Stimulated activated CD4-positive, alpha-beta T cell treated with anti-CD3 and anti-CD28 coated beads, Interleukin-2, amount 100 ng/mL, for 48 hours (primary cell): ENCODE data around the gene KLC3.
"Not testable (repeated sequence)": the region's sequence is repeated elsewhere in the genome, so short reads cannot be mapped to it uniquely, and the experiment has no call there.

ENCODE experiments used
- DNase-seq, 2 donors: peaks; one replicate each; pipeline ENCODE4 v3.0.0-alpha.2; 2020

The KLC3 gene

DNA sequence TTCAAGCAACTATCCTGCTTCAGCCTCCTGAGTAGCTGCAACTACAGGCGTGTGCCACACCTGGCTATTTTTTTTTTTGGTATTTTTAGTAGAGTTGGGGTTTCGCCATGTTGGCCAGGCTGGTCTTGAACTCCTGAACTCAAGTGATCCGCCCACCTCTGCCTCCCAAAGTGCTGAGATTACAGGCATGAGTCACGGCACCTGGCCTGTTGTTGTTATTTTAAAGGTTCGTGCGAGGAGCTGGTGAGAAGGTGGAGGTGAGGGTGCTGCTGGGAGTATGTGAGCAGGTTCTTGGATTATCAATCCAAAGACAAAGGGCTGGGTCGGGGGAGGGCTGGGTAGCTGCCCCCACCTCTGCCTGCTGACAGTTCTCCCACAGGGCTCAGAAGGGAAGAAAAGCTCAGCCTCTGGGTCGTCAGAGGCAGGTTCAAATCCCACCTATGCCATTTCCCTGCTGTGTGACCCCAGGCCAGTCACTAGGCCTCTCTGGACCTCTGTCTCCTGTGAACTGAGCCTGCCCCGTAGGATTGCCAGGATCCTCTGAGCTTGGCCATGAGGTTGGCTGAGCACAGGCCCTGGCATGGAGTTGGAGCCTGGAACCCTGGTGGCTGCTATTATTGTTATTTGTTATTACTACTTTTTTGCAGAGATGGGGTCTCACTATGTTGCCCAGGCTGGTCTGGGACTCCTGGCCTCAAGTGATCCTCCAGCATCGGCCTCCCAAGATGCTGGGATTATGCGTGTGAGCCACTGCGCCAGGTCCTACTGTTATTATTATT lies 19.4 kb upstream of the KLC3 start:
- DNase-seq = no peak

DNA sequence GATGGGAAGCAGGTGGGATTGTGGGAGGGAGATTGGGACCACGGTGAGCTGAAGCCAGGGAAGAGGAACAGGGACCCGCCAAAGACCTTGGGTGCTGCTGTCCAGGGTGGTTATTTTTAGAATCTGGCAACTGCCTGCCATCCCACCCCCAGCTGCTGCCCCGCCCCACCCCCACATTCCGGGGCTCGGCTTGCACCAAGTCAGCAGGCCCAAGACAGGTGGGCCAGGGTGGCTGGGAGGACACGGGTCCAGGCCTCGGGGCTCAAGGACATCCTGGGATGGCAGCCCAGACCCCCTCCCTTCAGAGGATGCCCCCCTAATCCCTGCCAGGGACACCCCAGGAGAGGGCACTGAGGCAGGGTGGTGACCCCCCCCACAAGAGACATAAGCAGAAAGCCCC lies 18.7 kb upstream of the KLC3 start:
- DNase-seq = no peak

DNA sequence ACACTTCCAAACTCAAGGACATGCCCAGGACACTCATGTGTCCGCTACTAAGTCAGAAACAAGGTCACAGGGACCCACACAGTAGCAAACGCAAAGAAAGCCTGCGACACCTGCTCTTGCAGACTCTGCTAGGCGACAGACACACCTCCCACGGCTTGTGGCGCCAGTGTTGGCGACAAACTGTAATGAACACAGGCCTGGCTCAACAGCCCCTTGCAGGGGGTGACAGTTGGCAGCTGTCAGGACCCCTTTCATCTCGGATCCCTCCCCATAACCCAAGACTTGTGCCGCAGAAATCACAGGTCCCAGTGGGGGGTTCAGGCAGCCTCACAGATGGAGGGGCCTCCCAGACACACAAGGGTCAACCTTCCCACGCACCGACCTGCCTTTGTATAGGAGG lies 18.2 kb upstream of the KLC3 start:
- no peak for DNase-seq

DNA sequence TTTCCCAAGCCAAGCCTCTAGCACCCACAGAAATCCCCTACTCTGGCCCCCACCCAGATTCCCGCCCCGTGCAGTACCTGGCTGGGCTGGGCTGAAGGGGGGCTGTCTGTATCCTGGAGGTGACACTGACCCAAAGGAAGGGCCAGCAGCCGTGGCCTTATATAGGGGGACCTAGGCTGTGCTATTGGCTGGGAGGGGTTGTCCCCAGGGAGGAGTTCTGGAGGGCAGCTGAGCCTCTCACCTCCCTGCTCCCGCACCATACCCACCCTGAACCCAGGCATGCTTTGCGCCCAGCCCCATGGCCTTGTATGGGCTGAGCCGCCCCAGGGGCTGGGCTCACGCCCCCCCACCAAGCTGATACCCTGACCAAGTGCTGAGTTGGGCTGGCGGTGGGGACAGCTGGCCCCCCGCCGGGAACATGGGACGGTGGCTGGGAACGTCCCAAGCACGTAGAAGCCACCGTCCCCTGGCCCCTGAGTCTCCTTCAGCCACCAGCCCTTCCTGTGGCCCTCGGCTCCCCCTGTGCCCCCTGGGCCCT lies 17.7 kb upstream of the KLC3 start, which contains the start of gene CKM:
Gene CKM (minus strand): TSS at position 132 of the 538 bp plus-strand sequence. CDS start 3,162 bp downstream, outside the sequence.
- DNase-seq = no peak

DNA sequence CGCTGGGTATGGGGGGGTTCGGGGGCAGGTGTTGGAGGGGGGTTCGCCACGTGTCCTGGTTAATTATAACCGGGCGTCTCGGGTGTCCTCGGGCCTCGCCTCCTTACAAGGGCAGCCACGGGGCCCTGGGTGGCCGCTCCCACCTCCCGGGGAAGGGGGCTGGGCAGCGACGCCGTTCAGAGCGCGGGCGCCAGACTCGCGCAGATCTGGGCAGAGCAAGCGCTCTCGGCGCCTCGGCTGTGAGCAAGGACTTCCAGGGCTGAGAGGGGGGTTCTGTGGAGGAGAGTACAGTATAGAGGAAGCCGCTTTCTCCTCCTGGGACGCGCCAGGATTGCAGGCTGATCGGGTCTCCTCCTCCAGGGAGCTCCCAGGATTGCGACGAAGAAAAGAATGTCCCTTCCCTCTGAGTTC lies 16.9 kb upstream of the KLC3 start:
- DNase-seq = no peak

DNA sequence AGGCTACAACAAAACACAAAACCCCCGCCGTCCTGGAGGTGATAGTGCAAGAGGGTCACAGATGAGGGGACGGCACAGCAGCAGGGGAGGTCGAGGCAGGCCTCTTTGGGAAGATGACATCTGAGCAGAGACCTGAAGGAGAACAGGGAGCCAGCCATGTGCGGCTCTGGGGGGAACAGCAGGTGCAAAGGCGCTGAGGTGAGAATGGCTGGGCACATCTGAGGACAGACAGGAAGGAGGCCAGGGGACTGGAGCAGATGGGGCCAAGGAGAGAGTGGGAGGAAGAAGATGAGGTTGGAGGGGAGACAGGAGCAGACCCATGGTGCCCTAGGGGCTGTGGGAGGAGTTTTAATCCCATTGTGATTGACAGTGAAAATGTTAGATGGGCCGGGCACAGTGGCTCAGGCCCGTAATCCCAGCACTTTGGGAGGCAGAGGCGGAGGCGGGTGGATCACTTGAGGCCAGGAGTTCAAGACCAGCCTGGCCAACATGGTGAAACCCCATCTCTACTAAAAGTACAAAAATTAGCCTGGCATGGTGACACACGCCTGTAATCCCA lies 16.1 kb upstream of the KLC3 start:
- no peak for DNase-seq

DNA sequence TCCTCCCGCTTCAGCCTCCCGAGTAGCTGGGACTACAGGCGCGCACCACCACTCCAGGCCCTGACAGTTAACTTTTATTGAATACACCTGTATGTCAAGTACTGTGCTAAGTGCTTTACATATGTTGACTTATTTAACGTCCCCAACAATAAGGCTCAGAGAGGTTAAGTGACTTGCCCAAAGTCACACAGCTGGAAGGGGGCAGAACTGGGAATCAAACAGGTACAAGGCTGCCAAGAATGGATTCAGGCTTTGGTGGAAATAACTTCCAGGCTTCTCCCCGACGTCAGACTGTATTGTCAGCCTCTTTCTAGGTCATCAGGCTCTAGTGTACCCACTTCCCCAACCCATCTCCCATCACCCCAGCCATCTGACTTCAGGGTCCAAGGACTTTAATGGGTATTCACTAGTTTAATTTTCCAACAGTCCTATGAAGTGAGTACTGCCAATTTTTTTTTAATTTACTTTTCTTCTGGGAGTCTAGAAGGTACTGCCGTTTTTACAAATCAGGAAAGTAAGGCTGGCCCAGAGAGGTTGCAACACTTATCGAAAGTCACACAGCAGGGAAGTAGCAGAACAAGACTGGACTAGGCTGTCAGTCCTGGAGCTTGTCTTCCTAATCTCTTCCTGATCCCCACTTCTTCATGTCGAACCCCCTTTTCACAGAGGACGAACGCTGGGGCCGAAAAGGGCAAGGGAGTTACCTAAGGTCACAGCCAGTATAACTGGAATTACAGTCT lies 13.0 kb upstream of the KLC3 start:
- no peak for DNase-seq

DNA sequence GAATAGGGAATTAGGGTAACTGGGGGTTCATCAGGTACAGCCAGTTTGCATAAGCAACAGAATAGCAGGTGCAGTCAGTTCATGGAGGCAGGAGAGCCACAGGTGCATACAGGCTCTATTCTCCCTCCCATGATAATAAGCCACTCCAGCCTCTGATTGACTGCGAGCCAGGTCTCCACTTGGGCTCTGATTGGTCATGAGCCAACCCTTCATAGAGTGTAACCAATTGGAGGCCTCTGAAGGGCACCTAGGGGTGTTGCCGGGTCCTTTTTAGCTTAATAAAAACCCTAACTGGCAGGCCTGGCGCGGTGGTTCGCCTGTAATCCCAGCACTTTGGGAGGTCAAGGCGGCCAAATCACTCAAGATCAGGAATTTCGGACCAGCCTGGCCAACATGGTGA lies 9.1 kb upstream of the KLC3 start:
- no peak for DNase-seq

DNA sequence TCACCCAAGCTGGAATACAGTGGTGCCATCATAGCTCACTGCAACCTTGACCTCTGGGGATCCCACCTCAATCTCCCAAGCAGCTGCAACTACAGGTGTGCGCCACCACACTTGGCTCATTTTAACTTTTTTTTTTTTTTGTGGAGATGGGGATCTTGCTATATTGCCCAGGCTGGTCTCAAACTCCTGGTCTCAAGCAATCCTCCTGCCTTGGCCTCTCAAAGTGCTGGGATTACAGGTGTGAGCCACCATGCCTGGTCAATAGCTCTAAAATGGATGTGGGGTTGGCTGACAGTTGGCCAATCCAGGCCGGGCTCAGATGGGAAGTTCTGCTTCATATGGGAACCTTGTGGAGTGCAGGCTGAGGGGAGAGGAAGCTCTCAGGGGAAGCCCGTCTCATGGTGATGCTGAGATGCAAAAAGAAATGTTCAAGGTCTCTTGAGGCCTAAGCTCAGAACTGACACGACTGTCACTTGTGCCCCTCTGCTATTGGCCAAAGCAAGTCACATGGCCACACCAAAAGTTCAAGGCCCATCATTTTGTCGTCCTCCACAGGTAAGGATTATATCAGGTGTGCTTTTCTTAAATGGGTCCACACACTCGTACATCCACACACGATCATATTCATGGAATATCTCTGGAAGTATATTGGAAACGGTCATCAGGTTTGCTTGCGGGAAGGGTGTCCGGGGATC lies 6.8 kb upstream of the KLC3 start:
- no peak for DNase-seq

DNA sequence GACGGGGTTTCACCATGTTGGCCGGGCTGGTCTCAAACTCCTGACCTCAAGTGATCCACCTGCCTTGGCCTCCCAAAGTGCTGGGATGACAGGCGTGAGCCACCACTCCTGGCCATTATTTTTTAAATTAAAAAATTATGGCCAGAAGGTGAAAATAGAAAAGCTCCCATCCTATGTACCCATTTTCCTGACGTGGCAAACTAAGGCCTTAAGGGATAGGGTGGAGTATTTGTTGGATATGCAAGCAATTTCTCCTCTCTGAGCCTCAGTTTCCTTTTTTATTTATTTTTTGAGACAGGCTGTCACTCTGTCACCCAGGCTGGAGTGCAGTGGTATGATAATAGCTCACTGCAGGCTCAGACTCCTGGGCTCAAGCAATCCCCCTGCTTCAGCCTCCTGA lies 5.7 kb upstream of the KLC3 start:
- DNase-seq = not testable (repeated sequence)

DNA sequence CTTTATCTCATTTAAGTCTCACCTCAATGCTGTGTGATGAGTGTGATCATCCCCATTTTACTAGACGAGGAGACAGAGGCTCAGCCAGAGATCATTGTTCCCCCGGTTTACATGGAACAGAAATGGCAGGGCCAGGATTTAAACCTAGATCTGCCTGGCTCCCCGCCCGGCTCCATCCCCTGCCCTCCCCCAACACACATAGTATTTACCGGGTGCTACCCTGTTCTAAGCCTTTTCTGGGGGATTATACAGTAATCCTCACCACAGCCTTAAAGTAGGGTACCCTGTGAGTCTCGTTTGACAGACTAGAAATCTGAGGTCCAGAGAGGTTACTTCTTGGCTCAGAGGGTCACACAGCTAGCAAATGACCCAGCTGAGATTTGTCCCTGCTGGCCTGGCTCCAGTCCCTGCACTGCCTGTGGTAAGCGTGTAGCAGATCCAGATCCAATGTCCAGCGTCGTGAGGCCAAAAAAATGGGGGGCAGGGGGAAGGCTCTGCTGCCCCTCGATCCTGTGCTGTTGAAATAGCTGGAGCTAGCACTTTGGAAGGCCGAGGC lies 3.8 kb upstream of the KLC3 start:
- DNase-seq = no peak

DNA sequence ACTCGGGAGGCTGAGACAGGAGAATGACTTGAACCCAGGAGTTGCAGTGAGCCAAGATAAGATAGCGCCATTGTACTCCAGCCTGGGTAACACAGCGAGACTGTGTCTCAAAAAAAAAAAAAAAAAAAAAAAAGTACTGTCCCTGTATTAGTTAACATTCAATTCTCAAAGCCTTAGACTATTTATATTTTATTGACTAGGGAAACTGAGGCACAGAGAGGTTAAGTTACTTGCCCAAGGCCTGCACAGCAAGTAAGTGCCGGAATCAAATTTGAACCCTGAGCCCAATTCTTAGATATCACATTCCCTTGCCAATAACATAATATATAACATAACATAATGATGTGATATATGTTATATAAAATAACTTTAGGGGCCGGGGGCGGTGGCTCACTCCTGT lies 921 bp upstream of the KLC3 start:
- DNase-seq = no peak

DNA sequence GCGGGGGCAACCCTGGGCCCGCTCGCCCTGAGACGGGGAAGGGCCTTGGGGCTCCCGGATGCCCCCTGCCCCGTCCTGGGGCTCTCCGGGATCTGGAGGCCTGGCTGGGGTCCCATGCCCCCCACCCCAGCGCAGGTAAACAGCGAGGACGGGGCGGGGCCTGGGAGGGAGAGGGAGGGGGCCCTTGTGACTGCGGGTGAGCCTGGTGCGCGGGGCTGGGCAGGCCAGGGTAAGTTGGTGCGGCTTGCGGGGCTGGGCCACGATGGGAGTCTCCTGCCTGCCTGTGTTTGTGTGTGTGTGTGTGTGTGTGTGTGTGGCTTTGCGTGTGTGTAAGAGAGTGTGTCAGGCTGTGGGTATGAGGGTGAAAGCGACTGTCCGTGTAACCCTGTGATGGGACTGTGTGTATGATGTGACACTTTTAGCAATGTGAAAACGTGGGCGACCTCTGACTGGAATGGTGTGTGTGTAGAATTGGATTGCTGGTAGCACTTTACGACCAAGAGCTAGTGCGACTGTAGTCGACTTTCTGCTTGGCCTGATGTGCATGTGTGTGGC lies 426 bp downstream of the KLC3 start:
- no peak for DNase-seq

DNA sequence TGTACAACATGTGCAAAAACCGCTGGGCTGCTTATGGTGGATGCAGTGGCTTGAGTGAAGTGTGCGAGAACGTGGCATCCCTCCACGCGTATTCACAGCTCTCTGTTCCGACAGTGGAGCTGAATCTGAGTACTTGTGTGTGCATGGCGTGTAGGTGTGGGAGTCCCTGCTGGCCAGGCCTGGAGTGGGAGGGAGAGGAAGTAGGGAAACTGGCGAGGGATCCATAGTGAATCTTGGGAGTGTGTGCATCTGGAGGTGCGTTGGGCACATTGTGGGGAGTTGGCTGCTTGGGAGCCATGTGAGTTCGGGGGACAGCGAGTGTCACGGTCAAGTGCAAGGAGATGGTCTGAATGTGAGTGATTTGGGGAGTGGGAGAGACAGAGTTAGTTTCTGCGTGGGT lies 2.4 kb downstream of the KLC3 start:
- DNase-seq = no peak

DNA sequence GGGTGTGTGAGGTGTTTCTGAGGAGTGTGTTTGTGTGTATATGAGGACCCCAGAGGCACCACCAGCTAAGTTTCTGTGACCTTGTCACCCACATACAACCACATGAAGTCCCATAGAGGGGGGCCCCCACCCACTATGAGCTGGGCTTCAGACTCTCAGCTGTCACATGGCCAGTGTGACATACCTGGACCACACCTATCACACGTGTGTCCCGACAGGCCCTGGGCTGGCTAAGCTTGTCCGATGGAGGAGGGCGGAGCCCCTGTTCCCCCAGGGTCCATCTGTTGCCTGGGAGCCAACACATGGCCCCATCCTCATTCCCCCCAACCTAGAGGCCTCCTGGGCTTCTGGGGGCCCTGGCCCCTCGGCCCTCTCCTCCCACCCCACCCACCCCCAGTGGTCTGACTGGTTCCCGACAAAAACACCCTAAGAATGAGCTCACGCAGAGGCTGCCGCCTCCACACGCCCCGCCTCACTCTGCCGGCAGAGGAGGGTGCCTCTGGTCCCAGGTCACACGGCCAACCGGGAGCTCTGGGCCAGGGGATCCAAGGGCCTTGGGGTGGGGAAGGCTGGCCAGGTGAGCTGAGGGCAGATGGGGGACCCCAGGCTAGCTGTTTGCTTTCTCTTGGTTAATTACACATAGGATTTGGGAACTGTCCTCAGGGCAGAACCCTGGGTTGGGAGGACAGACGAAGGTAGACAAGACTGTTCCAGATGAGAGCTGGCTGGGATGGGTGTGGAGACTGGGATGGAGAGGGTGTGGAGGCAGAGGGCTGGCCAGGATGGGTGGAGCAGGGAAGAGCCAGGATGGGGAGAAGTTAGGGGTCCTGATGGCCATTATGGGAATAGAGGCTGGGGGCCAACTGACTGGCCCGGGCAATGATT lies 4.3 kb downstream of the KLC3 start:
- DNase-seq = no peak

DNA sequence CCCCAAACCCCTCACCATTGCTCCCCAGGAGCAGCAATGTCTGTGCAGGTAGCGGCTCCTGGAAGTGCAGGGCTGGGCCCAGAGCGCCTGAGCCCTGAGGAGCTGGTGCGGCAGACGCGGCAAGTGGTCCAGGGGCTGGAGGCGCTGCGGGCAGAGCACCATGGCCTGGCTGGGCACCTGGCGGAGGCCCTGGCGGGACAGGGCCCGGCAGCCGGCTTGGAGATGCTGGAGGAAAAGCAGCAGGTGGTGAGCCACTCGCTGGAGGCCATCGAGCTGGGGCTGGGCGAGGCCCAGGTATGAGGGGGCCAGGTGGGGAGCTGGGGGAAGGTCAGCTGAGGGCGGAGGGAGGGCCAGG lies 4.9 kb downstream of the KLC3 start:
- DNase-seq = no peak

DNA sequence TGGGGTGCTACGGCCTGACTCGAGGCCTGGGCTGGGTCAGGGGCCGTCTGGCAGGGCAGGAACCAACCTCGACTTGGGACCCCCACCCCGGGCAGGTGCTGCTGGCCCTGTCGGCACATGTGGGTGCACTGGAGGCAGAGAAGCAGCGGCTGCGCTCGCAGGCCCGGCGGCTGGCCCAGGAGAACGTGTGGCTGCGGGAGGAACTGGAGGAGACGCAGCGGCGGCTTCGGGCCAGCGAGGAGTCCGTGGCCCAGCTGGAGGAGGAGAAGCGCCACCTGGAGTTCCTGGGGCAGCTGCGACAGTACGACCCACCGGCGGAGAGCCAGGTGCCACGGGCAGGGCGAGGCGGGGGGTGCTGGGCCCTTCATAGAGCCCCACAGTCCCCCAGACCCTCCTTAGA lies 5.9 kb downstream of the KLC3 start:
- DNase-seq = no peak

DNA sequence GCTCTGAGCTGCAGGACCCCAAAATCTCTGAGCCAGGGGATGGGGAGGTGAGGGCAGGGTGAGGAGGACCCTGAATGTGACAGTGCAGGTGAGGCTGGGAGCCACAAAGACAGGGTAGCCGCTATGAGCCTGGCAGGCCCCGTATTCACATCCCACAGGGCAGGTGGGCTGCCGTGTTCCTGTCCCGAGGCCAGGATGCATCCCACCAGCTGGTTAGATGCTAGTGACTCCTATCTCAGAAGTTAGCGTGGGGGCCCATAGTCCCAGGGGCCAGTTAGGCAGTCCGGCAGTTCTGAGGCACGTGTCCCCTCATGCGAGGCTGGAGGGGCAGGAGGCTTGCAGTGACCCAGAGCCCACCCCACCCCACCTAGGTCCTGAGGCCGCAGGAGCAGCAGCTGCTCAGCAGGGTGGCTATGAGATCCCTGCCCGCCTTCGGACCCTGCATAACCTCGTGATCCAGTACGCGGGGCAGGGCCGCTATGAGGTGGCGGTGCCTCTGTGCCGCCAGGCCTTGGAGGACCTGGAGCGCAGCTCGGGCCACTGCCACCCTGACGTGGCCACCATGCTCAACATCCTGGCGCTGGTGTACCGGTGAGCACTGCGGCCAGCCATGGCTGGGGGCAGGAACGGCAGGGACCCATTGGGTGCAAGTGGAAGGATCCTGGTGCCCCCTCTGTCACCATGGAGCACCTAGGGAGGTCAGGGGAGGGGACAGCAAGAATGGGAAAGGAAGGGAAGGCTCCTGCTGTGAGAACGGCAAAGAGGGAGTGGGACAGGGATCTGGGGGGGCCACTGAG lies 7.2 kb downstream of the KLC3 start:
- DNase-seq = no peak

DNA sequence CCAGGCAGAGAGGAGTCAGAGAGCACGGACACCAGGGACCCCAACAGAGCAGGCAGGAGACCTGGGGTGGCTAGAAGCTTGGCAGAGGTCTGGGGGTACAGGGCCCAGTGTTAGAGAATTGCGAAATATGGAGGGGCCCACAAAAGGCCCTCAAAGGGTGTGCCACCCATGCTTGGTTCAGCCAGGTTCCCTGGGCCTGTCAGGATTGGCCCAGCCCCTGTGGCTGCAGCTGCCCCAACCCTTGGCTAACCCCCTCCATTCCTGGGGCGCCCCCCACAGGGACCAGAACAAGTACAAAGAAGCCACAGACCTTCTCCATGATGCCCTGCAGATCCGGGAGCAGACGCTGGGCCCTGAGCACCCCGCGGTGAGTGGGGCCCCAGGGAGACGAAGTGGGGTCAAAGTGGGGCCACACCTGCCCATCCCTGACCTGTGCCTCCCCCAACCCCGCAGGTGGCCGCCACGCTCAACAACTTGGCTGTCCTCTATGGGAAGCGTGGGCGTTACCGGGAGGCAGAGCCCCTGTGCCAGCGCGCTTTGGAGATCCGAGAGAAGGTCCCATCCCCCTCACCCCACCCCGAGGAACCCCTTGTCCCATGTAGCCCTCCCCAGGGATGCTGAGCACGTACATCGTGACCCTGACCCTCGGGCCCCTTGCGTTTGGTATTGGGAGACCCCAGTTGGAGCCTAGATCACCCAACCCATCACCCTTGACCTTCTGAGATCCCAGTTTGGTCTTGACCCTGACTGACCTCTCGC lies 8.0 kb downstream of the KLC3 start:
- no peak for DNase-seq

DNA sequence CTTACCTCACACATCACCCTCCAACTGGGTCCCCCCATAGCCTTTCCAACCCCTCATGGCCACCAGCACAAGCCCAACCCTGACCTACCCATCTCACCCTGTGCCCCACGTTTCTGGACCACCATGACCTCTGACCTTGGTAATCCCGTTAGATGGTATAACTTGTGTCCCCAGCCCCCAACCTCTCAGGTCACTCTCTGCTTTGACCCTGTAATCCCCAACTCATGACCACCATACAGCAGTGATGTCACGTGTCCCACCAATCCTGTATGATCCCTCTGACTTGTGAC lies 8.5 kb downstream of the KLC3 start:
- no peak for DNase-seq
